ENCODE data around the gene KNCN. TPM values are rescaled to one million over a fixed set of nuclear protein-coding genes. Genes with fewer than 3 reads are reported as not detected.

KNCN gene
- total RNA-seq, 1 donor from 2014 or later, result not detected

DNA sequence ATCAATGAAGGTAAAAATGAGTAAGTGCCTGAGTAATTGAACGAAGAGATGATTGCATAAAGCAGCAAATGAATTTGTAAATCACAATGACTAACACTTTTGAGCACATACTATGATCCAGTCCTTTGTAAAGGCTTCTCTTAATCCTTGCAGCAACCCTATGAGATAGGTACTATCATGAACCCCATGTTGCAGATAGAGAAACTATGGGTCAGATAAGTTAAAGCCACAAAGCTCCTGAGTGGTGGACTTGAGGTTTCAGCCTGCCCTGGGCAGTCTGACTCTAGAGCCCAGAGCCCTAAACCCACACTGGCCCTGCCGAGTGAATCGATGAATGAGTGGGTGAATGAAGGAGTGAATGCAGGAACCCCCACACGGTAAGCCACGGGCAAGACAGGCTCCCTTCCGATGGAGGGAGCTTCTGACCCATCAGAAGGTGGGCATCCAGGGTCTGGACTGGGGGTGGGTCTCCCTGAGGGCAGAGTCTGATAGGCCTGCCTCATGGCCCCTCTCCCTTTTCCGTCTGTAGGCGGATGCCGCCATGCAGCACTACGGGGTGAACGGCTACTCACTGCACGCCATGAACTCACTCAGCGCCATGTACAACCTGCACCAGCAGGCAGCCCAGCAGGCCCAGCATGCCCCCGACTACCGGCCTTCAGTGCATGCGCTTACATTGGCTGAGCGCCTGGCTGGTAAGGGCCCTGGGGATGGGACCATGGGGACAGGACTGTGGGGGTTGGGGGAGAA lies 44.8 kb downstream of the KNCN start:
- no peak for DNase-seq (ENCODE audit: low read depth in 2 of 2)

DNA sequence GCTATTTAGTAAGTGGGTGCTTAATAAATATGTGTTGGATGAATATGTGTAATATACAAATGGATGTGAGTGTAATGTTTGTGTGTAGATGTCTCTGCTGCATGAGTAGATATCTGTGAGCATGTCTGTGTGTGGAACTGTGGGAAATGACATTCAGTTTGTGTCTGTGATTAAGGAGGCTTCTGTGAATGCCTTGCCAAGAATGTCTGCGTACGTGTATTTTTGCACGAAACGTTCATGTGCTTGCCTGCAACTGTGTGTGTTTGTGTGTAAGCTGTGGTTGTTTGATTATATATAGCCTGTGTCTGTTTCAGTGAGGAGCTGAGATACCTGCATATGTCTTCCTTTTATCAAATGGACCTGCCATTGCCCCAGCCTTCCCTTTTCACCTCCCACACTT lies 48.0 kb downstream of the KNCN start:
- no peak for DNase-seq (ENCODE audit: low read depth in 2 of 2)

DNA sequence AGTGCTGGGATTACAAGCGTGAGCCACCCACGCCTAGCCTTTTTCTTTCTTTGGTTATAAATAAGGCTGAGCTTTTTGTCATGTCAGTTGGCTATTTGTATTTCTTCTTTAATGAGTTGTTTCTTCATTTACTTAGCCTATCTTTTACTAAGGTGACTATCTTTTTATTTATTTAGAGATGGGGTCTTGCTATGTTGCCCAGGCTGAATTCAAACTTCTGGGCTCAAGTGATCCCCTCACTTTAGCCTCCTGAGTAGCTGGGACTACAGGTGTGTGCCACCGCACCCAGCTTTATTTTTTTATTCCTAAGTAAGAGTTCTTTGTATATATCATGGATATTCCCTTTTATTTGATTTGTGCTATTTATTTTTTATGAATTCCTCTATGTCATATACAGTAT lies 49.9 kb downstream of the KNCN start:
- DNase-seq (ENCODE audit: low read depth in 2 of 2), result no peak

DNA sequence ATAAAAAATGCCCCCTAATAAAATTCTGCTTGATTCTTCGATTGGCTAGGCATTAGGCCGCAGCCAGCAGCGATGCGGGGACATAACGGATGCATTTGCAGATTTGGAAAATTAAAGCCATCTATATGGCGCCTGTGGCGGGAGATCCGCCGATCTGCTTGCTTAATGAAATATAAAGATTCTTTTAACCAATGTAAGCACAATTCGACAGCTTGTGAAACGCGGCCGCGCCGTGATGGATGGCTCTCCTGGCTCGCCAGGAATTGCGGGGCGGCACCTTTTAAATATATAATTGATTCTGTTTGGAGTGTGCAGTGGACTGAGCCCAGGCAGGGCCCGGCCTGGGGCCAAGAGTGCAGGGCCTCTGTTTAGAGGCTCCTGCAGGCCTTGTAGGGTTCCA lies 53.8 kb downstream of the KNCN start:
- no peak for DNase-seq (ENCODE audit: low read depth in 2 of 2)

DNA sequence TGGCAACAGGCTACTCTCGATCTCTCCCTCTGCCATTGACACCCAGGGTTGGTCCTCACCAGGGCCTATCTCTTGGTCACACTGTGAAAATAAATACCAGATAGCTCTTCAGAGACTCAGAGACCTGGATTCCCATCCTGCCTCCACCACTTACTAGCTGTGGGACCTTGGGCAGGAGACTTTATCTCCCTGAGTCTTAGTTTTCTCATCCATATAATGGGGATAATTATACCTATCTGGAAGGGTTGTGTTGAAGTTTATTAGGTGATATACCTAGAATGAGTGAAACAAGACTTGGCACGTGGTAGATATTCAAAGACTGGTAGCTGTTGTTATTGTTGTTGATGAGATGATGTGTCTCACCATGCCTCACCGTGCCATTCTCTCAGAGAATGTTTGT lies 54.4 kb downstream of the KNCN start:
- DNase-seq (ENCODE audit: low read depth in 2 of 2), result no peak

DNA sequence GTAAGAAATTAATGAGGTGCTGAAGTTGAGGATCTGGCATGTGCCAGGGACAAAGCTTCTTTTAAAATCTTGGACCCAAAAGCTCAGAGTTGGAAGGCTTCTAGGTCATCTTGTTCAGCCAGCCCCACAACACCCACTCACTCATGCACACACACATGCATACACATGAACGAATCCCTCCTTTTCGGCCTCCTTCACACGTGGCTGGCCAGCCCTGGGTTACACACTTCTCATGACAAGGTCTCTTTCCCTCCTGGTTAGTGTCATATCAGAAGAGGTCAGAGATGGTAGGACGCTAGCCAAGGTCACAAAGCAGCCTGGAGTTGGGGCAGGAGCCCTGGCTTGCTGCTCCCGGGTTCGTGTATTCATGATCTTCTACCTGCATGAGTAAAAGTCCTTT lies 54.9 kb downstream of the KNCN start:
- no peak for DNase-seq (ENCODE audit: low read depth in 2 of 2)

DNA sequence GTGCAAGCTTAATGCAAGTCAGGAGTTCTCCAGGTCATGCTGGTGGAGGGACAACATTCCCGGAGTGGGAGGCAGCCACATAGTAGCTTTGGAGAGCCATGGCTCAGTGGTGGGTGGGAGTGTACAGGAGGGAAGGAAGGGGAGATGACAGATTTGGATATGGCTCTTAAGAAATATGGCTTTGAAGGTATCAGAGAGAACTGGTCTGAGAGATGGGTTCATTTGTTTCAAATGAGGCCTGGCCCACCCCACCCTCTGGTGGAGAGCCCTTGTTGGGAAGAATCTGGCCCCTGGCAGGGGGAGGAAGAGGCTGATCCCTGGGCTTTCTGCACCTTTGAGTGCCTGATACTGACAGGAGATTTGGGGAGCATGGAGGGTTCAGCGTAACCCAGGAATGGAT lies 55.7 kb downstream of the KNCN start:
- no peak for DNase-seq (ENCODE audit: low read depth in 2 of 2)

Other genes with a start within 250 kb of the KNCN start
- gene LRRC41, start 248.0 kb downstream of the KNCN start, total RNA-seq, result 44.7 and 61.4 TPM in 2 replicates
- 144 and 291 TPM in 2 replicates for gene UQCRH, start 247.9 kb downstream of the KNCN start, total RNA-seq
- gene NSUN4, start 210.8 kb downstream of the KNCN start, total RNA-seq, result 14.8 and 22.0 TPM in 2 replicates
- gene FAAH, start 157.3 kb downstream of the KNCN start, total RNA-seq, result 0.64 and 1.1 TPM in 2 replicates
- not detected in 2 replicates for gene DMBX1, start 61.8 kb downstream of the KNCN start, total RNA-seq
- 14.6 and 17.1 TPM in 2 replicates for gene MKNK1, start 52.6 kb upstream of the KNCN start, total RNA-seq
- gene MOB3C, start 65.2 kb upstream of the KNCN start, total RNA-seq, result 8.6 and 9.9 TPM in 2 replicates
- gene ATPAF1, start 116.7 kb upstream of the KNCN start, total RNA-seq, result 25.0 and 25.4 TPM in 2 replicates
- gene TEX38, start 120.2 kb upstream of the KNCN start, total RNA-seq, result not detected in 2 replicates
- gene EFCAB14, start 167.5 kb upstream of the KNCN start, total RNA-seq, result 56.5 and 57.1 TPM in 2 replicates
- gene CYP4B1, start 247.4 kb upstream of the KNCN start, total RNA-seq, result not detected in 2 replicates